GM21367 (cell line): ENCODE results near the gene PRTG.
"Not testable (repeated sequence)": the region's sequence is repeated elsewhere in the genome, so short reads cannot be mapped to it uniquely, and the experiment has no call there.

Experiments
- ATAC-seq: cut with Tn5 transposase; IDR thresholded peaks from one replicate; pipeline ENCODE4 v1.9.1; 2021; ENCODE audit not compliant: unreplicated experiment

PRTG gene

GRCh38 chr15:55638764-55639163 is 104.2 kb downstream of the PRTG start:
- ATAC-seq = no peak

GRCh38 chr15:55637086-55637485 is 105.9 kb downstream of the PRTG start:
- no peak for ATAC-seq

- ATAC-seq = no peak
These were observed 109.2 kb downstream of the PRTG start for GRCh38 chr15:55633731-55634130.

GRCh38 chr15:55632434-55632833 is 110.5 kb downstream of the PRTG start:
- ATAC-seq = no peak

GRCh38 chr15:55630858-55631257 is 112.1 kb downstream of the PRTG start:
- ATAC-seq = no peak

GRCh38 chr15:55628369-55628730 is 114.6 kb downstream of the PRTG start:
- no peak for ATAC-seq

GRCh38 chr15:55627730-55628368 is 115.1 kb downstream of the PRTG start:
- ATAC-seq = no peak

GRCh38 chr15:55619783-55620182 is 123.2 kb downstream of the PRTG start:
- ATAC-seq = no peak

- ATAC-seq = no peak
These were observed 124.6 kb downstream of the PRTG start for GRCh38 chr15:55618387-55618786.

- ATAC-seq = no peak
These were observed 127.5 kb downstream of the PRTG start for GRCh38 chr15:55615445-55615844.

GRCh38 chr15:55613727-55614126 is 129.2 kb downstream of the PRTG start:
- ATAC-seq = no peak

GRCh38 chr15:55606214-55606613 is 136.7 kb downstream of the PRTG start:
- no peak for ATAC-seq

- ATAC-seq = no peak
These were observed 141.6 kb downstream of the PRTG start for GRCh38 chr15:55601374-55601773.

GRCh38 chr15:55599439-55599838 is 143.5 kb downstream of the PRTG start:
- ATAC-seq = no peak

GRCh38 chr15:55593019-55593418 is 149.9 kb downstream of the PRTG start:
- not testable (repeated sequence) for ATAC-seq

- ATAC-seq = no peak
These were observed 152.2 kb downstream of the PRTG start for GRCh38 chr15:55590788-55591187.

- ATAC-seq = no peak
These were observed 153.7 kb downstream of the PRTG start for GRCh38 chr15:55589287-55589686.

GRCh38 chr15:55588815-55589115 is 154.2 kb downstream of the PRTG start:
- ATAC-seq = no peak

GRCh38 chr15:55588070-55588814 is 154.7 kb downstream of the PRTG start, which contains the start of gene PYGO1:
Gene PYGO1 (minus strand): TSS chr15:55588345. CDS start chr15:55587883, 462 bp downstream.
- peak; percentile 62 for ATAC-seq

- peak; percentile 27 for ATAC-seq
These were observed 155.5 kb downstream of the PRTG start for GRCh38 chr15:55587321-55588069.

- ATAC-seq = no peak
These were observed 156.1 kb downstream of the PRTG start for GRCh38 chr15:55586808-55587207.

GRCh38 chr15:55576943-55577342 is 166.0 kb downstream of the PRTG start:
- no peak for ATAC-seq
